ENCODE results near the gene TRAPPC1.

GRCh38 chr17:7909089-7909488 is 22.7 kb downstream of the TRAPPC1 start:
- TF ChIP-seq POLR2A (IDR thresholded peaks at IDR 0.05) (no peak), CTCF (IDR thresholded peaks at IDR 0.05) (no peak)

All from Peyer's patch (tissue), 4 donors.